Caco-2 (cell line): Measurements from ENCODE around the gene SMIM35. TPM values are rescaled to one million over a fixed set of nuclear protein-coding genes. Genes with fewer than 3 reads are reported as not detected.
A peak's percentile ranks its signal among the peaks of the same experiment; 100 is the strongest.

Experiments
- BruUV-seq: library from RNA; stranded (reverse); fragments of 400-500 nt; replicated peaks from 2 replicates; lab custom pipeline; 2021; lab: Mats Ljungman, UMichigan
- CTCF ChIA-PET: fragments of 300-600 bp; sonication (Branson Sonifier 250); formaldehyde crosslinking; loops from one replicate; lab custom pipeline; 2022; ENCODE audit warnings: antibody characterized with exemption; lab: Charles Lee
- POLR2A ChIA-PET: fragments of 300-600 bp; sonication (Branson Sonifier 250); formaldehyde crosslinking; loops from one replicate; lab custom pipeline; 2022; ENCODE audit warnings: antibody characterized with exemption; lab: Charles Lee
- DNase-seq, 2 experiments: peaks; one replicate each; pipeline versions ENCODE4 v3.0.0 to v3.0.0-alpha.2; 2020 to 2022
- H3K27me3 ChIP-seq: replicated peaks from 2 replicates; pipeline ENCODE4 v1.6.0; 2011; ENCODE audit warnings: low read length; ENCODE audit not compliant: control insufficient read depth, insufficient read depth
- H3K36me3 ChIP-seq: 2 replicates; pipeline ENCODE4 v1.5.1; 2011; ENCODE audit warnings: low read length; ENCODE audit not compliant: control insufficient read depth, insufficient read depth
- H3K4me1 ChIP-seq: fragments of 250-450 bp; sonication (Bioruptor Pico); 2 replicates; pipeline ENCODE4 v1.5.1; 2020; ENCODE audit warnings: mild to moderate bottlenecking
- H3K4me3 ChIP-seq: 2 replicates; pipeline ENCODE4 v1.5.1; 2011; ENCODE audit warnings: low read depth, mild to moderate bottlenecking, control low read depth, low read length
- H3K9me3 ChIP-seq: fragments of 250-450 bp; sonication (Bioruptor Pico); 2 replicates; pipeline ENCODE4 v1.5.1; 2020; ENCODE audit warnings: mild to moderate bottlenecking, moderate library complexity
- H3K27ac Mint-ChIP-seq: one replicate; pipeline ENCODE4 v1.8.0; 2022; ENCODE audit warnings: mixed read lengths; ENCODE audit not compliant: unreplicated experiment
- H3K27me3 Mint-ChIP-seq: one replicate; pipeline ENCODE4 v1.8.0; 2022; ENCODE audit warnings: mixed read lengths; ENCODE audit not compliant: insufficient read depth, unreplicated experiment
- H3K36me3 Mint-ChIP-seq: one replicate; pipeline ENCODE4 v1.8.0; 2022; ENCODE audit warnings: mild to moderate bottlenecking, mixed read lengths; ENCODE audit not compliant: insufficient read depth, unreplicated experiment
- H3K4me1 Mint-ChIP-seq: one replicate; pipeline ENCODE4 v1.8.0; 2022; ENCODE audit warnings: low read depth, mixed read lengths; ENCODE audit not compliant: unreplicated experiment
- H3K4me3 Mint-ChIP-seq: one replicate; pipeline ENCODE4 v1.8.0; 2022; ENCODE audit warnings: mild to moderate bottlenecking, moderate library complexity, mixed read lengths; ENCODE audit not compliant: unreplicated experiment
- H3K9me3 Mint-ChIP-seq: one replicate; pipeline ENCODE4 v1.8.0; 2022; ENCODE audit warnings: mixed read lengths; ENCODE audit not compliant: unreplicated experiment
- intact Hi-C: fragments of 100-400 bp; cut with micrococcal nuclease; formaldehyde crosslinking; loops from one replicate; pipeline ENCODE4 v1.10.0; 2022; ENCODE audit not compliant: unreplicated experiment
- total RNA-seq: library from RNA; stranded (reverse); gene quantifications from 2 replicates; pipeline ENCODE4 v1.2.3, GENCODE V29; 2022
- TF ChIP-seq, protein P1 (sequence below), 2 experiments: fragments of 200-600 bp in 1 of 2; IDR thresholded peaks; 1 replicate in 1 of 2; 2 replicates in 1 of 2; pipeline versions ENCODE4 v1.5.1 to v1.8.0; 2011 to 2022; ENCODE audit warnings: antibody characterized with exemption in 1 of 2, control low read depth in 1 of 2, inconsistent platforms in 1 of 2, low read depth in 1 of 2, low read length in 1 of 2, mild to moderate bottlenecking in 1 of 2, moderate library complexity in 1 of 2; ENCODE audit not compliant: insufficient read depth in 1 of 2, severe bottlenecking in 1 of 2, unreplicated experiment in 1 of 2

Gene SMIM35
- total RNA-seq, 1 experiment from 2014 or later = not detected

DNA sequence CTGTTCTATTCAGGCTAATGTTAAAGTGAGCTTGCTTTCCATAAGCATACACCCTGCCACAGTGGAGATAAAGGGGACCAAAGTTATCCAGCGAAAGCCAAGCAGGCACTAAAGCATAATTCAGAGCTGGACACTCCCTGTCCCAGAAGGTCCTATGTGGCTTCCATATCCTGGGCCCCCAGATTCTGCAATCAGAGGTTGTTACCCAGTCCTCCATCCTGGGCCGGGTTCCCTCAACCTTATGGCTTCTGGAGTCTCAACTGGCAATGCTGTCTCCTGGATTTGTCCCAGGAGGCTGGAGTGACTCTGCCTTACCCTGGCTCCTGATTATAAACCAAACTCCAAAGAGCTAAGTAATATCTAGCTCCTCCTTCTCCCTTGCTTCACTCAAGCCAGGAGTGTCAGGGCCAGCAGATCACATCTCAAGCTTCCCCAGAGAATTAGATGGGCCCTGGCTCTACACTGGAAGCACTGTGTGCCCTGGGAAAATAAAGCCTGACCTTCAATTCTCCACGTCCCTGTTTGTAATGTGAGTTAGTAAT is 14.0 kb upstream of the SMIM35 start:
- Mint-ChIP-seq H3K27me3 (no peaks in the 10 kb centered on the region), H3K27ac (no peak overlapping the region), H3K36me3 (peaks cover 3% of the 10 kb centered on the region), H3K9me3 (no peaks in the 10 kb centered on the region), H3K4me3 (no peak overlapping the region), H3K4me1 (peaks cover 23% of the 10 kb centered on the region)
- Histone ChIP-seq H3K27me3 (no peaks in the 10 kb centered on the region), H3K36me3 (peaks cover 6% of the 10 kb centered on the region; the same call in 1 of the 2 replicates), H3K4me3 (no peak overlapping the region), H3K9me3 (no peaks in the 10 kb centered on the region), H3K4me1 (peaks cover 16% of the 10 kb centered on the region)
- no TSS peak for BruUV-seq
- ChIA-PET POLR2A (interaction anchor here (0.5 kb wide), 2 partner anchors 12 to 47 kb away, joined by 3 read pairs; no protein-coding TSS in a partner anchor), CTCF (no interaction called here)
- peak in 1 of 2 experiments; percentile 26 for DNase-seq
- intact Hi-C loops = no loop called here
- TF ChIP-seq, protein P1, sequence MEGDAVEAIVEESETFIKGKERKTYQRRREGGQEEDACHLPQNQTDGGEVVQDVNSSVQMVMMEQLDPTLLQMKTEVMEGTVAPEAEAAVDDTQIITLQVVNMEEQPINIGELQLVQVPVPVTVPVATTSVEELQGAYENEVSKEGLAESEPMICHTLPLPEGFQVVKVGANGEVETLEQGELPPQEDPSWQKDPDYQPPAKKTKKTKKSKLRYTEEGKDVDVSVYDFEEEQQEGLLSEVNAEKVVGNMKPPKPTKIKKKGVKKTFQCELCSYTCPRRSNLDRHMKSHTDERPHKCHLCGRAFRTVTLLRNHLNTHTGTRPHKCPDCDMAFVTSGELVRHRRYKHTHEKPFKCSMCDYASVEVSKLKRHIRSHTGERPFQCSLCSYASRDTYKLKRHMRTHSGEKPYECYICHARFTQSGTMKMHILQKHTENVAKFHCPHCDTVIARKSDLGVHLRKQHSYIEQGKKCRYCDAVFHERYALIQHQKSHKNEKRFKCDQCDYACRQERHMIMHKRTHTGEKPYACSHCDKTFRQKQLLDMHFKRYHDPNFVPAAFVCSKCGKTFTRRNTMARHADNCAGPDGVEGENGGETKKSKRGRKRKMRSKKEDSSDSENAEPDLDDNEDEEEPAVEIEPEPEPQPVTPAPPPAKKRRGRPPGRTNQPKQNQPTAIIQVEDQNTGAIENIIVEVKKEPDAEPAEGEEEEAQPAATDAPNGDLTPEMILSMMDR (IDR thresholded peaks at IDR 0.05; ENCODE audit: insufficient read depth in 1 of 2, low read depth in 1 of 2, low read length in 1 of 2, severe bottlenecking in 1 of 2, unreplicated experiment in 1 of 2) = no peak

DNA sequence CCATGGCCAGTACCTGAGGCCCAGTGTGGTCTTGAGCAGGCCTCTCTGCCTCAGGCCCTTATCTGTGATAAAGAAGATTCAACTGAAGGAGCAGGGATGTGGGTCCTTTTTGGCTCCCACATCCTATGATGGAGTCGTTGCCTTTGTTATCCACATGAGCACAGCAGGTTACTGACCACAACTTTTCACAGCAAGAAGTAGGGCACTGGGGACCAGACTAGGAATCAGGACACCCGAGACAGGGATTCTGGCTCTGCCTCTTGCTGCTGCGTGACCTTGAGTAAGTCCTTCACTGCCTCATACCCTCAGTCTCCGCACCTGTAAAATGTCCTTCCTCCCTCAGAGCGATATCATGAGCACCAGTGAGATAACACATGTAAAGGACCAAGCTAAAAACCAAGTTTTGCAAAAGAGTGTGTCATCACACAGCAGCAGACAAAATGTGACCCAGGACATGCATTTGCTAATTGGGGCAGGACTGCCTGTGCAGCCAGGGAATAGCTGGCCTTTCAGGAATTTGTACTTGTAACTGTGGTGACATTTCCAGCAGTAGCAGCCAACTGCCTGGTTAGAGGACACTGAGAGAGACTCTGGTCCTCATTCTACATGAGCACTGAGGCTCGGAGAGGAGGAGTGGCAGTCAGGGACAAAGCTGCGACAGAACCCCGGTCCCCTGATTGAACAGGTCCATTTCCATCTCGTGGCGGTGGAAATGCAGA is 13.2 kb upstream of the SMIM35 start:
- no TSS peak for BruUV-seq
- Mint-ChIP-seq H3K4me3 (no peak overlapping the region), H3K9me3 (no peaks in the 10 kb centered on the region), H3K27me3 (no peaks in the 10 kb centered on the region), H3K36me3 (peaks cover 7% of the 10 kb centered on the region), H3K27ac (no peak overlapping the region), H3K4me1 (peaks cover 26% of the 10 kb centered on the region)
- POLR2A ChIA-PET = interaction anchor here (0.5 kb wide), 1 partner anchor 47 kb away, joined by 3 read pairs; no protein-coding TSS in a partner anchor
- CTCF ChIA-PET = no interaction called here
- Histone ChIP-seq H3K27me3 (no peaks in the 10 kb centered on the region), H3K4me1 (peaks cover 24% of the 10 kb centered on the region), H3K9me3 (no peaks in the 10 kb centered on the region), H3K36me3 (peaks cover 6% of the 10 kb centered on the region; the same call in 1 of the 2 replicates), H3K4me3 (no peak overlapping the region)
- DNase-seq = peak in 1 of 2 experiments; percentile 16
- intact Hi-C loops = no loop called here
- TF ChIP-seq, protein P1 (IDR thresholded peaks at IDR 0.05; ENCODE audit: insufficient read depth in 1 of 2, low read depth in 1 of 2, low read length in 1 of 2, severe bottlenecking in 1 of 2, unreplicated experiment in 1 of 2) = no peak

DNA sequence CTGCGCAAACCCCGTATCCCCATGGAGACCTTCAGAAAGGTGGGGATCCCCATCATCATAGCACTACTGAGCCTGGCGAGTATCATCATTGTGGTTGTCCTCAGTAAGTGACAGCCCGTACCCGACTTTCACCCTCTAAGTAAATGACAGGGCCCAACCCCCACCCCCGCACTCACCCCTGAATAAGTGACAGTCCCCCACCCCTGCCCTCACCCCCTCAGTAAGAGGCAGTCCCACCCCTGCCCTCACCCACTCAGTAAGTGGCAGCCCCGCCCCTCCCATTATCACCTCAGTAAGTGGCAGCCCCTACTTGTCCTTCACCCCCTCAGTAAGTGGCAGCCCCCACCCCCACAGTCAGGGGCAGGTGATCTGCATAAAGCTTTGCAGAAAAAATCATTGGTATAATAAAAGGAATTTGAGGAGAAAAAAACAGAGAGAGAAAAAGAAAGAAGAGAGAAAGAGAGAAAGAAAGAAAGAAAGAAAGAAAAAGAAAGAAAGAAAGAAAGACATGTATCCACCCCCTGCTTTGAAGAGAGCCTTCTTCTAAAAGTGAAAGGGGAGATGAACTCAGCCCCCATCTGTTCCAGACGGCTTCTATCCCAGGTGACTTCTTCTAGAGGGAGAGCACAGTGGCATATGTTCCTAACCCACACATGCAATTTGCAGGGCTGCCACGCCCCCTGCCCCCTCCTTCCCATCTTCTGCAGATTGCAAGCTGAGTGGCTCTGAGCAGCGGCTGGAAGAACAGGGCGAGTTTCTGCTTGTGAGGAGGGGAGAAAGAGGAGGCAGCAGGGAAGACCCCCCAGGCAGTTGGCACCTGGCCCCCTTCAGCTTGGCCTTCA is 12.5 kb upstream of the SMIM35 start:
- no peaks in the 10 kb centered on the region for H3K9me3 ChIP-seq
- intact Hi-C loops = no loop called here
- POLR2A ChIA-PET = no interaction called here
- no TSS peak for BruUV-seq
- Mint-ChIP-seq H3K27me3 (no peaks in the 10 kb centered on the region), H3K36me3 (peaks cover 7% of the 10 kb centered on the region), H3K4me1 (peaks cover 26% of the 10 kb centered on the region), H3K4me3 (no peak overlapping the region), H3K27ac (no peak overlapping the region), H3K9me3 (no peaks in the 10 kb centered on the region)
- H3K36me3 ChIP-seq = peaks cover 6% of the 10 kb centered on the region; the same call in 1 of the 2 replicates
- DNase-seq = peak in 1 of 2 experiments; percentile 43
- H3K27me3 ChIP-seq = no peaks in the 10 kb centered on the region
- H3K4me1 ChIP-seq = peaks cover 32% of the 10 kb centered on the region
- TF ChIP-seq, protein P1 (IDR thresholded peaks at IDR 0.05; ENCODE audit: insufficient read depth in 1 of 2, low read depth in 1 of 2, low read length in 1 of 2, severe bottlenecking in 1 of 2, unreplicated experiment in 1 of 2) = no peak
- no peak overlapping the region for H3K4me3 ChIP-seq
- CTCF ChIA-PET = no interaction called here
